Measurements from ENCODE around the gene ROBO3. TPM values are rescaled to one million over a fixed set of nuclear protein-coding genes. Genes with fewer than 3 reads are reported as not detected.

Gene ROBO3
- total RNA-seq, 4 donors from 2014 or later = 1.9 to 5.3 (median 3.3) TPM

DNA sequence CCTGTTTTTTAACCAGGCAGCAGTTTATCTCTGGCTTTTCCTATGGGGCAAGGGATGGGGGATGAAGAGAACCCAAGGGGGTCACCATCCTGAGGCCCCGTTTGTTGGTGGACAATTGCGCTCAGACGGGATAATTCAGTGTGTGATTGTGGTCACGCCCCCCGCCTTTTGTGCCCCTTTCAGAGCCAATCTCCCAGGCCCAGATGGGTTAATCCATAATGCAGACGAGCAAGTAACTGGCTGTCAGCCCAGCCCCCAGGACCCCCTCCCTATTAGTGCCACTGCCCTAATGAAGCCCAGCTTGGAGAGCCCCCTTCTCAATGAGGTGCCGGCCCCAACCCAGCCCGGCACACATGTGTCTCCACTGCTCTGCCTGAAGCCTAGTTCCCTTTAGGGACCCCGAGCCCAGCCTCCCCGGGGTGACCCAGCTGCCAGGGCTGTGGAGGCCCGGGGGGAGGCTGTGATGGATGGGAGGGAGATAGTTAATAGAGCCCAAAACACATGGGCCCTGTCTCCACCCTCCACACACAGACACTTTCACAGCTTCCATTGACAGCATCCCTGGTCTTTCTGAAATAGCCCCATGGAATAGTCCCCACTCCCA lies 19.1 kb upstream of the ROBO3 start:
- WGBS, 2 donors = 7 to 17% methylated on average over 11 of the region's 11 CpGs
- H3K4me3 ChIP-seq (ENCODE audit: low read depth, poor library complexity, severe bottlenecking) = no peak overlapping the region
- TF ChIP-seq POLR2A (IDR thresholded peaks at IDR 0.05) (no peak), CTCF (IDR thresholded peaks at IDR 0.05) (no peak)
- intact Hi-C loops (cut with DNase I; ENCODE audit: low total_unique reads) = no loop called here
- DNase-seq (ENCODE audit: low spot score in 2 of 2) = peak in 1 of 2 donors; percentile 57

- intact Hi-C loops (cut with DNase I; ENCODE audit: low total_unique reads) = no loop called here
- 84 to 93% methylated on average over 2 of the region's 2 CpGs for WGBS, 2 donors
- no peak for DNase-seq (ENCODE audit: low spot score in 2 of 2)
- no peak for TF ChIP-seq CTCF (IDR thresholded peaks at IDR 0.05)
- no peak for TF ChIP-seq POLR2A (IDR thresholded peaks at IDR 0.05)
- H3K4me3 ChIP-seq (ENCODE audit: low read depth, poor library complexity, severe bottlenecking) = no peak overlapping the region
Observed at GRCh38 chr11:124859171-124859570, 6.1 kb upstream of the ROBO3 start.

- intact Hi-C loops (cut with DNase I; ENCODE audit: low total_unique reads) = no loop called here
- H3K4me3 ChIP-seq (ENCODE audit: low read depth, poor library complexity, severe bottlenecking) = no peak overlapping the region
- WGBS, 2 donors = 34 to 37% methylated on average over 4 of the region's 4 CpGs
- TF ChIP-seq CTCF (IDR thresholded peaks at IDR 0.05) (no peak), POLR2A (IDR thresholded peaks at IDR 0.05) (no peak)
- peak in 1 of 2 donors; percentile 43 for DNase-seq (ENCODE audit: low spot score in 2 of 2)
Observed at GRCh38 chr11:124861670-124862069, 3.6 kb upstream of the ROBO3 start.

GRCh38 chr11:124863137-124863825 lies 2.0 kb upstream of the ROBO3 start:
- DNase-seq (ENCODE audit: low spot score in 2 of 2) = peak in 1 of 2 donors; percentile 87
- TF ChIP-seq CTCF (IDR thresholded peaks at IDR 0.05) (no peak), POLR2A (IDR thresholded peaks at IDR 0.05) (no peak)
- no peak overlapping the region for H3K4me3 ChIP-seq (ENCODE audit: low read depth, poor library complexity, severe bottlenecking)
- WGBS, 2 donors = 2 to 3% methylated on average over 31 of the region's 31 CpGs
- intact Hi-C loops (cut with DNase I; ENCODE audit: low total_unique reads) = no loop called here

DNA sequence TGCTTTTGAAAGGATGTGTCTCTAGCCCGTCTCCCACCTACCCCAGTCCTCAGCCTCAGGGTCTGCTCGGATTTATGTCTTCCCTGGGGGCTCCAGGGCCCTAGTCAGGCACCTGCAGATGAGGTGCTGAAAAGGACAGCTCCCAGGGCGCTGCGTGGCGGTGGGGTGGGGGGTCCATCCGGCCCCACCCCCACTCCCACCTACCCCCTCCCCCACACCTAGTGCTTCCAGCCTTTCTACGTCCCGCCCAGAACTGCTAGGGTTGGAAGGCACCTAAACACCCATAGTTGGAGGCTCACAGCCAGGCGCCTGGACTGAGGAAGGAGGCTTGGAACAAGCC lies 1.4 kb upstream of the ROBO3 start:
- WGBS, 2 donors = 4 to 5% methylated on average over 9 of the region's 9 CpGs
- peak in 1 of 2 donors; percentile 52 for DNase-seq (ENCODE audit: low spot score in 2 of 2)
- TF ChIP-seq CTCF (IDR thresholded peaks at IDR 0.05) (no peak), POLR2A (IDR thresholded peaks at IDR 0.05) (no peak)
- intact Hi-C loops (cut with DNase I; ENCODE audit: low total_unique reads) = no loop called here
- H3K4me3 ChIP-seq (ENCODE audit: low read depth, poor library complexity, severe bottlenecking) = no peak overlapping the region

Data from lower leg skin (tissue), 4 donors.